B cell (primary cell): Measurements from ENCODE around the gene CST1. TPM values are rescaled to one million over a fixed set of nuclear protein-coding genes. Genes with fewer than 3 reads are reported as not detected.
"Not testable (repeated sequence)": the region's sequence is repeated elsewhere in the genome, so short reads cannot be mapped to it uniquely, and the experiment has no call there.

Experiments
- ATAC-seq: fragments of 200-7000 bp; cut with Tn5 transposase; one replicate; pipeline ENCODE4 v1.10.0; 2021; ENCODE audit warnings: low read depth, mild to moderate bottlenecking, moderate number of reproducible peaks, moderate library complexity
- CTCF ChIA-PET: fragments of 350-600 bp; sonication (Branson Sonifier 250); formaldehyde crosslinking; loops from one replicate; lab custom pipeline; 2021; ENCODE audit warnings: antibody characterized with exemption, inconsistent platforms; lab: Charles Lee
- POLR2A ChIA-PET: fragments of 350-600 bp; sonication (Branson Sonifier 250); formaldehyde crosslinking; loops from one replicate; lab custom pipeline; 2021; ENCODE audit warnings: antibody characterized with exemption; lab: Charles Lee
- DNase-seq: peaks from one replicate; pipeline ENCODE4 v3.0.0; 2013
- H2AFZ ChIP-seq: 2 replicates; pipeline ENCODE4 v1.6.1; 2012; ENCODE audit warnings: mild to moderate bottlenecking, low read depth, low read length; ENCODE audit not compliant: insufficient read depth, poor library complexity, severe bottlenecking
- H3K27ac ChIP-seq, 2 donors: 1 replicate in 1 of 2; 2 replicates in 1 of 2; pipeline ENCODE4 v1.5.1; 2012 to 2013; ENCODE audit warnings: low read length in 2 of 2, mild to moderate bottlenecking in 2 of 2, moderate library complexity in 1 of 2
- H3K27me3 ChIP-seq, 4 experiments: fragments of 200-600 bp in 1 of 4; sonication (generic) in 1 of 4; replicated peaks in 1 of 4; 1 replicate in 2 of 4; 2 replicates in 2 of 4; pipeline versions ENCODE4 v1.6.1 to v1.7.0; 2013 to 2016; ENCODE audit warnings: low read length in 3 of 4, mild to moderate bottlenecking in 2 of 4, mixed read lengths in 1 of 4, moderate library complexity in 1 of 4; ENCODE audit not compliant: insufficient read depth in 4 of 4, control insufficient read depth in 3 of 4; ENCODE audit errors: control extremely low read depth in 1 of 4
- H3K36me3 ChIP-seq, 2 experiments: replicated peaks in 1 of 2; 1 replicate in 1 of 2; 2 replicates in 1 of 2; pipeline versions ENCODE4 v1.6.1 to v1.7.1; 2013; ENCODE audit warnings: low read length in 1 of 2; ENCODE audit not compliant: insufficient read depth in 2 of 2, control insufficient read depth in 1 of 2; ENCODE audit errors: control extremely low read depth in 1 of 2, extremely low read depth in 1 of 2
- H3K4me1 ChIP-seq, 2 donors: fragments of 200-600 bp in 1 of 2; sonication (generic) in 1 of 2; 1 replicate in 1 of 2; 2 replicates in 1 of 2; pipeline versions ENCODE4 v1.5.1 to v1.6.1; 2013 to 2017; ENCODE audit warnings: low read length in 2 of 2; ENCODE audit not compliant: control insufficient read depth in 2 of 2, insufficient read depth in 2 of 2
- H3K4me2 ChIP-seq: replicated peaks from 2 replicates; pipeline ENCODE3; 2012; ENCODE audit warnings: mild to moderate bottlenecking, low read depth, low read length; ENCODE audit not compliant: poor library complexity, severe bottlenecking
- H3K4me3 ChIP-seq, 5 experiments: fragments of 200-600 bp in 1 of 5; sonication (generic) in 1 of 5; 1 replicate in 3 of 5; 2 replicates in 2 of 5; pipeline versions ENCODE4 v1.5.1 to v1.7.0; 2011 to 2016; ENCODE audit warnings: low read length in 4 of 5, mild to moderate bottlenecking in 4 of 5, low read depth in 2 of 5, control low read depth in 1 of 5, moderate library complexity in 1 of 5; ENCODE audit not compliant: insufficient read depth in 1 of 5; ENCODE audit errors: control extremely low read depth in 1 of 5, extremely low read depth in 1 of 5
- H3K79me2 ChIP-seq: fragments of 200-600 bp; sonication (generic); one replicate; pipeline ENCODE4 v1.6.0; 2016; ENCODE audit warnings: low read length; ENCODE audit not compliant: control insufficient read depth, insufficient read depth
- H3K9ac ChIP-seq: fragments of 200-600 bp; sonication (generic); 2 replicates; pipeline ENCODE4 v1.6.1; 2017; ENCODE audit warnings: mild to moderate bottlenecking, low read length, moderate library complexity
- H3K9me3 ChIP-seq, 3 donors: one replicate each; pipeline versions ENCODE4 v1.6.1 to v1.7.1; 2013; ENCODE audit warnings: low read length in 2 of 3; ENCODE audit not compliant: control insufficient read depth in 2 of 3, insufficient read depth in 1 of 3; ENCODE audit errors: control extremely low read depth in 1 of 3
- H4K20me1 ChIP-seq: 2 replicates; pipeline ENCODE4 v1.6.0; 2012; ENCODE audit warnings: mild to moderate bottlenecking, low read length; ENCODE audit not compliant: insufficient read depth, control insufficient read depth, poor library complexity, severe bottlenecking
- H3K27ac Mint-ChIP-seq: one replicate; pipeline ENCODE4 v1.8.0; 2021; ENCODE audit warnings: mixed read lengths
- H3K27me3 Mint-ChIP-seq: one replicate; pipeline ENCODE4 v1.8.0; 2021; ENCODE audit warnings: mixed read lengths
- H3K4me1 Mint-ChIP-seq: one replicate; pipeline ENCODE4 v1.8.0; 2021; ENCODE audit warnings: mixed read lengths
- H3K4me3 Mint-ChIP-seq: one replicate; pipeline ENCODE4 v1.8.0; 2021; ENCODE audit warnings: mixed read lengths
- H3K9me3 Mint-ChIP-seq: one replicate; pipeline ENCODE4 v1.8.0; 2022; ENCODE audit warnings: mixed read lengths; ENCODE audit not compliant: insufficient read depth
- CTCF ChIP-seq: fragments of 200-600 bp; IDR thresholded peaks from one replicate; pipeline ENCODE4 v1.8.0; 2022; ENCODE audit warnings: antibody characterized with exemption, mild to moderate bottlenecking
- EZH2 ChIP-seq: IDR thresholded peaks from 2 replicates; pipeline ENCODE4 v1.6.1; 2012; ENCODE audit warnings: borderline replicate concordance, low read depth, mild to moderate bottlenecking, moderate library complexity, low read length; ENCODE audit not compliant: insufficient read depth, poor library complexity, severe bottlenecking
- WGBS: methylation state at CpG from one replicate; pipeline ENCODE4 v1.1.5; 2013; ENCODE audit warnings: missing lambda C conversion rate; ENCODE audit not compliant: insufficient coverage; 5-methylcytosine and 5-hydroxymethylcytosine counted together
- intact Hi-C: fragments of 100-400 bp; cut with micrococcal nuclease; formaldehyde crosslinking; loops from one replicate; pipeline ENCODE4 v1.10.0; 2022
- polyA plus RNA-seq: library from polyadenylated mRNA; depleted of rRNA; stranded (reverse); fragments of >200 nt; gene quantifications from 2 replicates; pipeline ENCODE4 v1.2.3, GENCODE V29; 2012
- total RNA-seq, 2 donors: library from RNA; stranded (reverse); fragments of 120-200 nt in 1 of 2; gene quantifications; 1 replicate in 1 of 2; 2 replicates in 1 of 2; pipeline versions ENCODE4 v1.2.3 to v1.2.4, GENCODE V29; 2013 to 2022

CST1 gene
- total and polyA plus RNA-seq, 2 donors (not counting 1 experiment from before 2014, with no cell fraction given): not detected

GRCh38 chr20:23721962-23722361 lies 28.8 kb downstream of the CST1 start:
- no peak for TF ChIP-seq CTCF
- no peak for TF ChIP-seq EZH2
- Histone ChIP-seq H3K4me2 (no peak overlapping the region), H3K4me3 (no peak overlapping the region), H3K27me3 (no peaks in the 10 kb centered on the region), H3K79me2 (no peaks in the 10 kb centered on the region), H3K9ac (no peak overlapping the region), H3K4me1 (no peaks in the 10 kb centered on the region), H3K27ac (no peak overlapping the region), H3K9me3 (no peaks in the 10 kb centered on the region), H4K20me1 (no peaks in the 10 kb centered on the region), H2AFZ (no peak overlapping the region), H3K36me3 (no peaks in the 10 kb centered on the region)
- no CpG with 5 or more reads among the region's 1 CpG for WGBS
- DNase-seq (no peak), ATAC-seq (no peak)
- Mint-ChIP-seq H3K27ac (no peak overlapping the region), H3K27me3 (peaks cover 4% of the 10 kb centered on the region), H3K4me3 (no peak overlapping the region), H3K9me3 (no peaks in the 10 kb centered on the region), H3K4me1 (no peaks in the 10 kb centered on the region)
- POLR2A ChIA-PET: no interaction called here
- intact Hi-C loops: no loop called here
- CTCF ChIA-PET: no interaction called here

GRCh38 chr20:23719351-23719750 lies 31.4 kb downstream of the CST1 start:
- ATAC-seq, CTCF ChIA-PET, H4K20me1 ChIP-seq, H3K79me2 ChIP-seq, H3K27ac Mint-ChIP-seq, H3K4me2 ChIP-seq, H3K4me3 Mint-ChIP-seq, H3K27me3 ChIP-seq, H3K4me1 ChIP-seq, H3K27ac ChIP-seq, POLR2A ChIA-PET, H3K4me3 ChIP-seq, H3K4me1 Mint-ChIP-seq, H2AFZ ChIP-seq, H3K9me3 Mint-ChIP-seq, H3K27me3 Mint-ChIP-seq, H3K9ac ChIP-seq, DNase-seq, H3K9me3 ChIP-seq, H3K36me3 ChIP-seq: not testable (repeated sequence)
- 98% methylated on average over 4 of the region's 9 CpGs for WGBS
- intact Hi-C loops: loop anchor here (2.0 kb wide), 1 partner anchor 73 kb away; no protein-coding TSS in a partner anchor

GRCh38 chr20:23711778-23712177 lies 39.0 kb downstream of the CST1 start:
- H3K79me2 ChIP-seq, POLR2A ChIA-PET, H3K36me3 ChIP-seq, H3K4me2 ChIP-seq, H3K4me1 Mint-ChIP-seq, H3K9ac ChIP-seq, H3K27me3 Mint-ChIP-seq, H3K27me3 ChIP-seq, H3K27ac ChIP-seq, H2AFZ ChIP-seq, H3K4me3 ChIP-seq, H3K9me3 Mint-ChIP-seq, H3K4me3 Mint-ChIP-seq, DNase-seq, CTCF ChIA-PET, H3K9me3 ChIP-seq, H3K27ac Mint-ChIP-seq, H3K4me1 ChIP-seq, ATAC-seq, H4K20me1 ChIP-seq: not testable (repeated sequence)
- intact Hi-C loops: loop anchor here (5.0 kb wide), 1 partner anchor 181 kb away; no protein-coding TSS in a partner anchor
